Activated CD4-positive, alpha-beta T cell treated with anti-CD3 and anti-CD28 coated beads, Interleukin-2, amount 50 U/mL, for 24 hours (primary cell): Measurements from ENCODE around the gene KRT9.

Source experiments
- DNase-seq, 2 donors: peaks; one replicate each; pipeline ENCODE4 v3.0.0-alpha.2; 2020; ENCODE audit warnings: low read depth in 1 of 2, low spot score in 1 of 2

Gene KRT9

GRCh38 chr17:41530062-41531048 is 41.5 kb downstream of the KRT9 start:
- DNase-seq, result no peak

DNA sequence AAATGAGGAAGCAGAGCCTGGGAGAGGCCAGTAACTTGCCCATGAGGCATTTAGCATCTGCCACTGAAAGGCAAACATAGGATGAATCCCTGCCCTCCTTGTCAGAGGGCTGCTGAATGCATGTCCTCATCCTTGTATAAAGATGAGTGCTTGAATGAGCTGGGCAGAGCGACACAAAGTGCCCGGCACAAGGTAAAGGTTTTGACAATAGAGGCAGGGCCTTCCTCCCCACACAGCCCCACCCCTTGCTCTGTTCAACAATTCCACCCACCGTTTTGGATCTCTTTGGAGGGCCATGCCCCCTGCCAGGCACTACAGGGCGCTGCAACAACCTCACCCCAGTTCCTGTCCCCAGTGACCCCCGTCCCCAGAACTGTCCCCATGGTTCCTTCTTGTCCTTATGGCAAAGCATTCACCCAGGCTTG is 42.4 kb downstream of the KRT9 start:
- DNase-seq, result no peak

- no peak for DNase-seq
Observed at GRCh38 chr17:41528959-41529353, 42.9 kb downstream of the KRT9 start.

DNA sequence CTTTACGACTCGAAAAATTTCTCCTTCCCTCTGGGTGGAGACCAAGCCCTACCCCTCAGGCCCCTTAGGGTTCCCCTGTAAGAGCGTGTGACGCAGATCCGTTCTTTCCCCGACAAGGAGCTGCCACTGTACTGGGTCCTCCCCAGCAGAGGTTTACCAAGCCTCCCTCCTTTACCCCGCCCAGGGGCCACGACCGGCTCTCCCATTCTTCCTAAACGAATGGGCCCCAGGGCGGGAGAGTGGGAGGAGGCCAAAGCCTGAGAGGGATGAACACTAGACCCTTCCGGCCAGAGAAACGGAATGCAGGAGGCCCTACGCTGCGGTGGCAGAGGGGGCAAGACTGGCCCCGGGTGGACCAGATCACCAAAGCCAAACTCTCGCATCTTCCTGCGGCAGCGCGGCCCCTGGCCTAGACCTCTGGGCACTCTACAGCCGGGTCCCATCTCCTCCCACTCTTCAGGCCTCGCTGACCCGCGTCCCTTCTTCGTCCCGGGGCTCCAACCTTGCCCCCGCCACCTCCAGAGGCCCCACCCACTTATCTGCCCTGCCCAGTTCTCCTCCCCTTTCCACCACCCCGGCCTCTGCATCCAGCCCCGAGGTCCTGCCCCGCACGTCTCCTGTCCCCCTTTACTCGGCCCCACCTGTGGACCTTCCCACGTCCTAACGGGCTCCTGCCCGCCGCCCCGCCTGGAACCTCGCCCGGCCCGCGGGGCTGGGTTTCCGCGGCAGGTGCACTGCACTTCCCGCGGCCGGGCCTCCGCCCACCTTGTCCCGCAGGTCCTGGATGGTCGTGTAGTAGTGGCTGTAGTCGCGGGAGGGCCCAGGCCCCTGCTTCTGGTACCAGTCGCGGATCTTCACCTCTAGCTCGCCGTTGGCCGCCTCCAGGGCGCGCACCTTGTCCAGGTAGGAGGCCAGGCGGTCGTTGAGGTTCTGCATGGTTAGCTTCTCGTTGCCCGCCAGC is 44.5 kb downstream of the KRT9 start:
- DNase-seq, result no peak

DNA sequence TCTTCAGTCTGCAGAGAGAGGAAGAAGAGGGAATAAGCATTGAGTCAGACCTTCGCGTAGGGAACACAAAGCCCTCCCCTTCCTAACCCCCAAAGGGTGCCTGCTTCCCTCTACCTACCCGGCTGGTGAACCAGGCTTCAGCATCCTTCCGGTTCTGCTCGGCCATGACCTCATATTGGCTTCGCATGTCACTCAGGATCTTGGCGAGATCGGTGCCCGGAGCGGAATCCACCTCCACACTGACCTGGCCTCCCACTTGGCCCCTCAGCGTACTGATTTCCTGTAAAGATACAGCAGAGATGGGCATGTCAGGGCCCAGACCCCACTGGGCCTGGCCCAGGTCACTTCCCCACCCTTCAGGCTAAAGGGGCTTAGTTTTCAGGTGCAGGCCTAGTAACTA is 47.6 kb downstream of the KRT9 start:
- no peak for DNase-seq

- no peak for DNase-seq
Observed at GRCh38 chr17:41523787-41524186, 48.1 kb downstream of the KRT9 start.

DNA sequence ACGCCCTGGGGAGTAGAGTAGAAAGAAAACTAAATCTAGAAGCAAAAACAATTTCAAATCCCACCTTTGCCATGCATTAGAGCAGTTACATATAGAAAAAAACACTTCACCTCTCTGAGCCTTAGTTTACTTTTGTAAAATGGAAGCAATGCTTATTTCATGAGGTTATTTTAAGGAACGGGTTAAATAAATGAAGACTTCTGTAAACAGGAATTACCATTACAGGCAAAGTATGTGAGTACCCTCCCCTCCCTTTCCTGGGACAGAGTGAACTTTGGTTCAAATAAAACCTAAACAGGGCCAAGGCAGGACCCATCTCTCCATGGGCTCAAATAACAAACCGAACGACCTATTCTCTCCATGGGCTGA is 48.6 kb downstream of the KRT9 start:
- no peak for DNase-seq

DNA sequence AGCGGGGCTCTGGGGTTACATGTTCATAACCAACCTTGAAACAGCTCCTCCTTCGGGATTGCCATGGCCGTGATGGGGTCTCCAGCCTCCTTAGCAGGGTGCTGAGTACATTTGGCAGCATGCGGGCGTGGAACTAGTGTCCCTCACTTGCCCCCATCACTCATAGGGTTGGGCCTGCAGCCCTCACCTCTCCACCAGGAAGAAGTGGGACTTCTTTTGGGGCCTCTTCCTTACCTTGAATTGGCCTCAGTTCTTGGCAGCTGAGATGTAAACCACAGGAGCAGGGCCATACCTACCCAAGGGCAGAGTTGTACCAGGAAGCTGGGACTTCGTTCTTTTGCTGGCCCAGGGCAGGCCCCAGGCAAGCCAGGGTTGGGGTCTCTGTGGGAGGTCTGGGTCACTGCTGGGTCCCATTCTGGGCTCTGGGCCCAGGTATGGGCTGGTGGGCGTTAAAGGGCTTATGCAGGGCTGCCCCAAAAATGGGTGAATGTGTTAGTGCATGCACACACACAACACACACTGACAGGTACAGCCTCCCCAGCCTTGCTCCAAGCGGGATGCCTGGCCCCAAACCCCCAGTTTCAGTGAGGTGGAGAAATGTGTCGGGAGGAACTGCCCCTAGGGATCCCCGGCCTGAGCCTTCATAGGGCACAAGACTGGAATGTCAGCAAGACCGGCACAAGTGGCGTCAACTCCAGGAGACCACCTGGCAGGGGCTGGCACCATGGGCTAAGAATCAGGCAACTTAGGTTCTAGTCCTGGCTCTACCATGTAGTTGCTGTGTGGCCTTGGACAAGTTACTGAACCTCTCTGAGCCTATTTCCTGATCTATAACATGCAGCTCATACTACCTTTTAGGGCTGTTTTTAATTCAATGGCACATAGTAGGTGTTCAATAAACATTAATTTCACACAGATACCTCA is 49.3 kb downstream of the KRT9 start:
- no peak for DNase-seq

DNA sequence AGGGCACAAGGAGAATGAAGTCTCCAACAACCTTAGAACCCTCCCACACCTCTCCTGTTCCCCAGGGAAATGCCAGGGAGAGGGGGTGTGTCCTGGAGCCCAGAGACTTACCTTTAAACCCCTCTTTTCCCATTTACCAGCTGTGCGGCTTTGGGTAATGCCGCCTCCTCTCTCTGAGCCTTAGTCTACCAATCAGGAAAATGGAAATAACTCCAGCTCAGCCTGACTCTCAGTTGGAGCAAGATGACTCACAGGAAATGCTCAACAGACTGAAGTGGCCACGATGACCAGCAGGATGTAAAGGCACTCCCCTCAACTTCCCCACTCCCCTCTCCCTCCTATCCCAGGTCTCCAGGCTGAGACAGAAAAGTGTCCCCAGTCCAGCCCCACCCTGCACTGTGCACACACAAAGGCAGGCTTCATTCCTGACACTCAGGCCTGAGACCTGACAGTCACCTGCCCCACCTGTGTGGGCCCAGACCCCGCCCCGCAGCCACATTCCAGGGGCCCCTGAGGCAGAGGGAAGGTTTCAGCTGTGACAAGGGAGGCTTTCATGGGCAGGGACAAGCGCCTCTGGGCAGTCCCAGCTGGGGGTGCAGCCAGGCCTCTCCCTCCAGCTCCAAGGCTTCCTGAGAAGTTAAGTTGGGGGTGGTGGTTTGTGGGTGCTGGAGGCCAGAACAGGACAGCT is 50.1 kb downstream of the KRT9 start:
- DNase-seq, result no peak

DNA sequence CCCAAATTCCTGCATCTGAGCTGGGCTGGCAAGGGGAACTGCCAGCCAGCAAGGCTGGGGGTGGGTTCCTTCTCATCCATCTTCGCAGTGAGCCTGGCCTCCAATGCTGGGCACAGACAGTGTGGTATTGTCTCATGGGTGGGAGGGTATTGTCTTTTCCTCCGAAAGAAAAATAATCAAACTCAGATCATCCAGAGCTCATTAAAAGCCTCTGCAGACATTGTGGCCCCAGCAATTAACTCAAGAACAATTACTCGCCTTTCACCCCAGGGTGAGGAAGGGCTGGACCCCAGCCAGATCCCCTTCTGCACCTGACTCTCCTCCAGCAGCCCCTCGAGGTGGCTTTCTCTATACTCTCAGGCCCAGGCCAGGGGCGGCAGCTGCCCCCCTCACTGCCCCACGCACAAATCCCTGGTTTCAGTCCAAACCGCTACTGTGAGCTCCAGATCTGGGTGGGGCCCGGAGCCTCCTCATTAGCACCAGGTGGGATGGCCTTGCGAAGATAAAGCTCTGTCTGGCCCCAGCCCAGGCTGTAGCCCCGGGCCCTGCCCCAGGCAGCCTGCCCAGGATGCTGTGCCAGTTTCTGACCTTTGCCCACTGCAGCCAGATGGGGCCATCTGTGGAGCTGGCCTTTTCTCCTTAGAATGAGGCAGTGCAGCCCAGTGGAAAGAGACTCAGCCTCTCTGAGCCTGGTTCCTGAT is 50.9 kb downstream of the KRT9 start:
- no peak for DNase-seq

DNA sequence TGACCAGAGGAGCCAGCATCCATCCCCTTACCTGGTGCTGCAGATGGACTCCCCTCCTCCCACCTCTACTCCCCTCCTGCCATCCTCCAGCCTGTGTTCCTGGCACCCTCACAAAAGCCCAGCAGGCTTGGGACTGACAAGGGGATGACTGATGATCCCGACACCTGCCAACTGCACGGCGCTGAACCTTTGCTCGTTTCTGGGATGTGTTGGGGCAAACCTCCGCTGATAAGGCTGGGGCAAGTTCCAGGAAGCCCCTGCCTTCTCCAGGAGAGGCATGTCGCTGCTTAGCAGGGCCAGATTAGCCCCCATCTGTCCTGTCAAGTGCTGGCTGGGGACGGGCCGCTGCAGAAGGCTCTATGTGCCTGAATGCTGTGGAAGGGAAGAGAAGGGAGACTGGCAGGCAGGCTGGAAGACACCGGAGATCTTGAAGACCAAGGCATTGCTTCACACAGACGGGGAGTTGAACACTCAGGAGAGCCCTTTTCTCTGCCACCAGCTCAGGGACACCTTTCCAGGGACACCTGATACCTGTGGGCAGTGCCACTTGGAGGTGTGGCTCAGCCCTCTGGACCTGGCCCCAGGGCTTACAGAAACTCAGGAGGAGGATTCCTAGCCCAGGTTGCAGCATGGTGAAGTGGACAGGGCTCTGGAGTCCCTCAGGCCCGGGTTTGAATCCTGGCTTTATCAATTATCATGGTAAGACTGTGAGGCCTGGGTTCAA is 52.2 kb downstream of the KRT9 start:
- DNase-seq, result no peak

DNA sequence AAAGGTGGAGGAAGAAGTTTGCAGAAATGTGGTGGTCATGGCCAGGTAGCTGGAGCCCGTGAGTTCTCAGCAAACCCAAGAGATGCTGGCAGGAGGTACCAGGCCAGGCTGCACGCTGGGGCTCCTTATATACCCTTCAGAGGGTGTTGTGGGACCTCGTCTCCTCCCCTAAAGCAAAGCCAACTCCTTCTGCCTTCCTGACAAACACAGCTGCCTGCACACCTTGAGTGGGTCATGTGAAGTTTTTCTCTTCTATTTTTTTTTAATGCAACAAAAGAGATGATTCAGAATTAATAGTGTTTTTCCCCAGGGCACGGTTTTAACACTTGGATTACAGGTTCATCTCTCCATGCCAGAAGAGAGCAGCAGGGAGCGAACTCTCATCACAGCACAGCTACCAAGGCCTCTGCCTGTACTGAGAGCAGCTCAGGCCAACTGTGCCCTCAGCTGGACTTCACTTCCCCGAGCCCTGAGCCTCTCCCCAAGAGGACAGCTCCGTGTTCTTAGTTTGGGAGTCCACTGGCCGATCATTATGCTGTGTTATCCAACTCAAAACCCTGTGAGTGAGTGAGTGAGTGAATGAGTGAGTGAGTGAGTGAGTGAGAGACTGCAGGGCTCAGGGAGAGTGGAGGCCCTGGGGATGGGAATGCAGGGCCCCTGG is 52.9 kb downstream of the KRT9 start, which contains the start of gene KRT15:
Gene KRT15 (minus strand): TSS at position 102 of the 661 bp plus-strand sequence. CDS start 63 bp downstream, at position 39.
- no peak for DNase-seq

- DNase-seq, result no peak
Observed at GRCh38 chr17:41518031-41518430, 53.8 kb downstream of the KRT9 start.

DNA sequence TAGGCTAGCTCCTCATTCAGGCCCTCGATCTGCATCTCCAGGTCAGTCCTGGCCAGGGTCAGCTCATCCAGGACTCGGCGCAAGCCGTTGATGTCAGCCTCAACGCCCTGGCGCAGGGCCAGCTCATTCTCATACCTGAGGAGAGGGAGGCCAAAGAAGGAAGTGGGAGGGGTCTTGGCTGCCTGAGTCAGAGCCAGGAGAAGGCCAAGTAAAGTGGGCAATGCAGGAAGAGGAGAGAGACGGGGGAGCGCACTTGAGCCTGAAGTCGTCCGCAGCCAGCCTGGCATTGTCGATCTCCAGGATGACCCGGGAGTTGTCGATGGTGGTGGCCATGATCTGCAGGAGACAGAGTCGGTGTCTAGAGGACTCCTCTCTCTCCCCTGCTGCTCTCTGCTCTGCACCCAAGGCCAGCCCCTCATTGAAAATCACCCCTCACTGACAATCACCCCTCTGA is 55.0 kb downstream of the KRT9 start:
- DNase-seq, result no peak

DNA sequence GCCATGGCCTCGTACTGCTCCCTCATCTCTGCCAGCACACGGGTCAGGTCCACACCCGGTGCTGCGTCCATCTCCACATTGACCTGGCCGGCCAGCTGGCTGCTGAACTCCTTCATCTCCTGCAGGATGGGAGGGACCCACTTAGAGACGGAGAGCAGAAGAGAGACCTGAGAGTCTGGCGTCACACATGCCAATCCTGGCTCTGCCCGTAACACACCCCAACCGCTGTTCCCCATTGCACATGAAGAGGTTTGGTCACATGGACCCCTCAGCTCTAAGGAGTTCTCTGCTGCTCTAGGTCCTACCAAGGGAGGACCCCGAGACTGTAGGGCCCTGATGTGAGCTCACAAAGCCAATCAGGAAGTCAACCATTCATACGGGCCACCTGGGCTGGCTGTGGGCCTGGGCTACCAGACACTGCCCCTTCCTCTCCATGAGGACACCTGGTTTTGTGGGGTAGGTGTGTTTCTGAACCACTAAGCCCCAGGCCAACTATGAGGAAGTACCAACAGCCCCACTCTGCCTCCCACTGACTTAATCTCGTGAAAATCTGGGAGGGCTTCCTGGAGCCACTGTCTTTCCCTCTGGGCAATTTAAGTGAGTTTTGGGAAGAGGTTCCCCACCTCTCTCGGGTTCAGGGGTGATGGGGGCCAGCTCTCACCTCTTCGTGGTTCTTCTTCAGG is 55.6 kb downstream of the KRT9 start:
- DNase-seq, result no peak
